ENCODE data around the gene ZNG1A.
"Not testable (repeated sequence)": the region's sequence is repeated elsewhere in the genome, so short reads cannot be mapped to it uniquely, and the experiment has no call there.

Gene ZNG1A

GRCh38 chr9:214351-214647 is 35.4 kb upstream of the ZNG1A start:
- H3K4me3 ChIP-seq (ENCODE audit: low read depth, low read length) = peak overlapping the region; percentile 62
- DNase-seq (ENCODE audit: low read depth) = no peak
- no peak for TF ChIP-seq POLR2A (IDR thresholded peaks at IDR 0.05; ENCODE audit: extremely low read depth, insufficient read length)
- no peak for TF ChIP-seq MAX (IDR thresholded peaks at IDR 0.05; ENCODE audit: low read depth, low read length)
- no peak for TF ChIP-seq CTCF (IDR thresholded peaks at IDR 0.05; ENCODE audit: low read depth, low read length)
- TF ChIP-seq MYC (IDR thresholded peaks at IDR 0.05; ENCODE audit: low read depth, low read length) = no peak

GRCh38 chr9:213901-214300 is 35.0 kb upstream of the ZNG1A start:
- H3K4me3 ChIP-seq (ENCODE audit: low read depth, low read length) = peak overlapping the region; percentile 62

DNA sequence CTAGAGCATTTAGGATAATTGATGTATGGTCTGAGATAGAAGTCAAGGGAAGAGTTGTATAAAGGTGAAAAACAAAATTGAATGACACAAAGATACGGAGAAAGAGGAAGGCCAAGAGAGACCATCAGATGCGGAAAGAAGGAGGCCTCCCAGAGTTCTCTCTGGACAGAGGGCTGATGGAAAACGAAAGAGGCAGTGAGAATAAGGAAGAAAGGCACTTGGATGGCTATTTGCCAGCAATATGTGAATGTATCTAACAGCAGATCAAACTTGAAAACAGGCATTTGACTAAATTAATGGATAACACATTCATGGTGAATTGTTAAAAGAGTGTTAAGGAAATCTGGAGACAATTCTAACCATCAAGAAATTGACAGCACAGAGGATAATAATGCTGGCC is 33.4 kb upstream of the ZNG1A start:
- DNase-seq (ENCODE audit: low read depth) = peak; percentile 9
- TF ChIP-seq CTCF (IDR thresholded peaks at IDR 0.05; ENCODE audit: low read depth, low read length) = no peak
- TF ChIP-seq POLR2A (IDR thresholded peaks at IDR 0.05; ENCODE audit: extremely low read depth, insufficient read length) = no peak
- TF ChIP-seq MAX (IDR thresholded peaks at IDR 0.05; ENCODE audit: low read depth, low read length) = no peak
- no peak for TF ChIP-seq MYC (IDR thresholded peaks at IDR 0.05; ENCODE audit: low read depth, low read length)
- H3K4me3 ChIP-seq (ENCODE audit: low read depth, low read length) = no peak overlapping the region

More at GRCh38 chr9:213901-214300, 35.0 kb upstream of the ZNG1A start:
- peak; percentile 23 for DNase-seq (ENCODE audit: low read depth)

DNA sequence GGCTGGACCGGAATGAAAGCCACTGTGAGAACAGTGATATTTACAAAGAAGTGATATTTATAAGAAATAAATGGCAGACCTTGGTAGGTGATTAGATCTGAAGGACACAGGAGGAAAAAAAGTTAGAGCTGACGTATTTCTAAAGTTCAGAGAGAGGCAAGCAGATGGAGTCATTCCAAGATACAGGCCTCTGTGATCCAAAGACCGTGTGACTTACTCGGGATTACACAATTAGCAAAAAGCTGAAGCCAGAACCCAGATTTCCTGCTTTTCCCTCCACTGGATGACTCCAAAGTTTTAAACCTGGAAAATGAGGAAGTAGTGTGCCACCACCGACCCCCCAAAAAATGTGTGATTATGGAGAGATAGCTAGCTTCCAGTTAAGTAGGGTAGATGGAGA is 32.7 kb upstream of the ZNG1A start:
- DNase-seq (ENCODE audit: low read depth) = peak; percentile 15
- TF ChIP-seq MAX (IDR thresholded peaks at IDR 0.05; ENCODE audit: low read depth, low read length) (no peak), POLR2A (IDR thresholded peaks at IDR 0.05; ENCODE audit: extremely low read depth, insufficient read length) (no peak), MYC (IDR thresholded peaks at IDR 0.05; ENCODE audit: low read depth, low read length) (no peak), CTCF (IDR thresholded peaks at IDR 0.05; ENCODE audit: low read depth, low read length) (no peak)
- H3K4me3 ChIP-seq (ENCODE audit: low read depth, low read length) = no peak overlapping the region

- H3K4me3 ChIP-seq (ENCODE audit: low read depth, low read length) = no peak overlapping the region
- TF ChIP-seq MYC (IDR thresholded peaks at IDR 0.05; ENCODE audit: low read depth, low read length) (no peak), MAX (IDR thresholded peaks at IDR 0.05; ENCODE audit: low read depth, low read length) (no peak)
- DNase-seq (ENCODE audit: low read depth) = peak; percentile 7
Measured at GRCh38 chr9:211036-211435, 32.2 kb upstream of the ZNG1A start.

GRCh38 chr9:209143-209758 is 30.4 kb upstream of the ZNG1A start:
- H3K4me3 ChIP-seq (ENCODE audit: low read depth, low read length) = no peak overlapping the region
- DNase-seq (ENCODE audit: low read depth) = peak; percentile 37
- TF ChIP-seq MAX (IDR thresholded peaks at IDR 0.05; ENCODE audit: low read depth, low read length) = no peak
- no peak for TF ChIP-seq CTCF (IDR thresholded peaks at IDR 0.05; ENCODE audit: low read depth, low read length)
- no peak for TF ChIP-seq MYC (IDR thresholded peaks at IDR 0.05; ENCODE audit: low read depth, low read length)
- TF ChIP-seq POLR2A (IDR thresholded peaks at IDR 0.05; ENCODE audit: extremely low read depth, insufficient read length) = no peak

DNA sequence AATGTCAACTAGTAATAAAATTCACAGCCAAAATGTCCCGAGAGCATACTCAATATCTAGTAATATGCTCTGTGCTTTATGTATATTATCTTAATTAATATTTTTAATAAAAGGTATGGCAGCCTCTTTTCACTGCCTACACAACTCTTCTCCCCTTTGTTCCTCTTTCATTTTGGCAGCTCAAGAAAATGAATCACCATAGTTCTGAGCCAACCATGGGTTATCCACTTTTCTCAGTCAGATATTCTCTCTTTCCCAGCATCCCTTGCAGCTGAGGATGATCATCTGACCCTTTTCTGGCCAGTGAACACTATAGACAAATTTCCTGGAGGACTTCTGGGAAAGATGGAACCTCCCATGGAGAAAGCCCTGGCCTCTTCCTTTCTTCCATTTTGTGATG is 27.6 kb upstream of the ZNG1A start:
- no peak overlapping the region for H3K4me3 ChIP-seq (ENCODE audit: low read depth, low read length)
- TF ChIP-seq MAX (IDR thresholded peaks at IDR 0.05; ENCODE audit: low read depth, low read length) (no peak), POLR2A (IDR thresholded peaks at IDR 0.05; ENCODE audit: extremely low read depth, insufficient read length) (no peak), MYC (IDR thresholded peaks at IDR 0.05; ENCODE audit: low read depth, low read length) (no peak), CTCF (IDR thresholded peaks at IDR 0.05; ENCODE audit: low read depth, low read length) (no peak)
- DNase-seq (ENCODE audit: low read depth) = peak; percentile 16

GRCh38 chr9:199601-200000 is 20.7 kb upstream of the ZNG1A start:
- DNase-seq (ENCODE audit: low read depth); H3K4me3 ChIP-seq (ENCODE audit: low read depth, low read length): not testable (repeated sequence)

GRCh38 chr9:178140-178825 is 573 bp downstream of the ZNG1A start:
- peak overlapping the region; percentile 69 for H3K4me3 ChIP-seq (ENCODE audit: low read depth, low read length)
- DNase-seq (ENCODE audit: low read depth) = peak; percentile 27
